22Rv1 (cell line): ENCODE measurements around the gene RFXAP.
A peak's percentile ranks its signal among the peaks of the same experiment; 100 is the strongest.

Source experiments
- H3K27ac ChIP-seq: fragments of 450-650 bp; 2 replicates; pipeline ENCODE4 v1.5.1; 2017
- CTCF ChIP-seq: fragments of 450-650 bp; IDR thresholded peaks from 2 replicates; pipeline ENCODE4 v1.5.1; 2017; ENCODE audit warnings: mild to moderate bottlenecking
- ZFX ChIP-seq: fragments of 450-650 bp; IDR thresholded peaks from 2 replicates; pipeline ENCODE4 v1.6.1; 2017; ENCODE audit warnings: antibody characterized with exemption, borderline replicate concordance

RFXAP gene

GRCh38 chr13:36817996-36818803 lies 822 bp upstream of the RFXAP start:
- TF ChIP-seq ZFX (no peak), CTCF (peak; percentile 37; the same call in 1 of the 2 replicates)
- peak overlapping the region; percentile 52; the same call in 1 of the 2 replicates for H3K27ac ChIP-seq

- H3K27ac ChIP-seq: peak overlapping the region; percentile 52
- TF ChIP-seq ZFX: no peak
- TF ChIP-seq CTCF: no peak
Observed at GRCh38 chr13:36819739-36820090, 693 bp downstream of the RFXAP start.

- TF ChIP-seq ZFX: no peak
- TF ChIP-seq CTCF: no peak
- H3K27ac ChIP-seq: no peak overlapping the region
Observed at GRCh38 chr13:36820222-36820621, 1.2 kb downstream of the RFXAP start.

GRCh38 chr13:36822785-36823184 lies 3.8 kb downstream of the RFXAP start:
- TF ChIP-seq CTCF: no peak
- TF ChIP-seq ZFX: no peak

GRCh38 chr13:36829753-36830152 lies 10.7 kb downstream of the RFXAP start:
- no peak overlapping the region for H3K27ac ChIP-seq
- TF ChIP-seq CTCF (no peak), ZFX (no peak)

More at GRCh38 chr13:36822785-36823184, 3.8 kb downstream of the RFXAP start:
- H3K27ac ChIP-seq: no peak overlapping the region

GRCh38 chr13:36831291-36831690 lies 12.3 kb downstream of the RFXAP start:
- H3K27ac ChIP-seq: no peak overlapping the region

GRCh38 chr13:36834299-36834698 lies 15.3 kb downstream of the RFXAP start:
- TF ChIP-seq CTCF: no peak
- no peak for TF ChIP-seq ZFX
- no peak overlapping the region for H3K27ac ChIP-seq

More at GRCh38 chr13:36831291-36831690, 12.3 kb downstream of the RFXAP start:
- no peak for TF ChIP-seq ZFX
